GM19328 (cell line): ENCODE data around the gene VGLL2.

Experiments used
- ATAC-seq: cut with Tn5 transposase; IDR thresholded peaks from one replicate; pipeline ENCODE4 v1.9.1; 2021; ENCODE audit warnings: mild to moderate bottlenecking, moderate library complexity; ENCODE audit not compliant: unreplicated experiment

The VGLL2 gene

DNA sequence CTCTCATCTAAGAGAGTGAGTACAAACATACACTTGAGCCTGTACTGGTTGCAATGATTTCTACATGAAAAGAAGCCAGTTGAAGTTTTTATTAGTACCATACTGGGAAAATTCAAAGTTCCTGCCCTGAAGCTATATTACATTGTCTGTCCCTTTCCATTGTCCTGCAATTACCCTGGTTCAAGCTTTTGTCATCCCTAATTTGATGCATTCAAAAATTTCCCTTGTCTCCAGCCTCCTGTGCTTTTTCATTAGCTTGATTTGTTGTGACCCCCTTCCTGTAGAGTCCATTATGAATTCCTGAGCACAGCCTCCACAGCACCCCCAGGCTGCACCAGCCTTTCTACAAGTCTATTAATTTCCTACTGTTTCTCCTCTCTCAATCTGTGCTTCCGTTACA is 46.4 kb downstream of the VGLL2 start:
- no peak for ATAC-seq

DNA sequence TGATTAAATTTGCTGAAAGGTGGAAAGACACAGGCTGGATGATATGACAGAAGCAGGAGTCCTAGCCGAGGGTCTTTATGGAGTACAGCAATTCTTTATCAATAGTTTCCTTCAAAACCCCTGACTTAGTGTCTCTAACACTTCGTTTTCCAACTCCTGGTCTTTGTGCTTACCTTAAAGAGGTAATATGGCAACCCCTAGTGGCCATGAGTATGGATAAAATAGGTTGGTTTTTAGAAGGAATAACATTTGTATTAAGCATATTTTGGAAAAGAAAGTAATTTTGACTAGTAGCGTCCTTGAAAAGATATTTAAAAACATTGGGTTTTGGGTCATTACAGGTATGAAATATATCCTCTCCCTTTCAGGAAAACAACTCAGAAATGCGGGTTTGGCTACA is 51.9 kb downstream of the VGLL2 start:
- ATAC-seq = no peak
